ENCODE data around the gene OBSCN.

OBSCN gene

GRCh38 chr1:228411548-228412430 lies 203.9 kb downstream of the OBSCN start:
- no peak for TF ChIP-seq CTCF (IDR thresholded peaks at IDR 0.05; ENCODE audit: insufficient read depth, low read depth, low read length, missing control alignments)
- no peak for DNase-seq (ENCODE audit: low read depth)

GRCh38 chr1:228413241-228414010 lies 205.6 kb downstream of the OBSCN start:
- no peak for TF ChIP-seq CTCF (IDR thresholded peaks at IDR 0.05; ENCODE audit: insufficient read depth, low read depth, low read length, missing control alignments)
- no peak for DNase-seq (ENCODE audit: low read depth)
- no peak overlapping the region for H3K4me3 ChIP-seq (ENCODE audit: low read depth, low read length)

More at GRCh38 chr1:228411548-228412430, 203.9 kb downstream of the OBSCN start:
- H3K4me3 ChIP-seq (ENCODE audit: low read depth, low read length) = no peak overlapping the region

GRCh38 chr1:228414511-228415211 lies 206.8 kb downstream of the OBSCN start:
- no peak for DNase-seq (ENCODE audit: low read depth)
- no peak overlapping the region for H3K4me3 ChIP-seq (ENCODE audit: low read depth, low read length)
- no peak for TF ChIP-seq CTCF (IDR thresholded peaks at IDR 0.05; ENCODE audit: insufficient read depth, low read depth, low read length, missing control alignments)

DNA sequence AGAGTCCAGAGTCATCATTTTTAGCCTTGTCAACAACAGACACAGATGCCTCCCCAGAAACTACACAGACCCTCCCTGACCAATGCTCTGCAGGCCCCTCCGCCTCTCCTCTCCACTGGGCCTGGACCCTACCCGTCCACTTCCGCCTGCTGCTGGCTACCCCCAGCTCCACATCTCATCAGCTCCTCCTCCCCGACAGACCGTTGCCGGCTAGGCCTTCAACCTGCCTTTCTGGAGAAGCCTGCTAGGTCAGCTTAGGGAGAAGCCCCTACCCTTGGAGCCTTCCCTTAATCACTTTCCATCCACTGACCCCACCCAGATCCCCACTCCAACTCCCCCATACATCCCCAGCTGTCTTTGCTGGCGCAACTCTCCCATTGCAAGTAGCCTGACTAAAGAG lies 207.4 kb downstream of the OBSCN start:
- no peak for TF ChIP-seq CTCF (IDR thresholded peaks at IDR 0.05; ENCODE audit: insufficient read depth, low read depth, low read length, missing control alignments)
- H3K4me3 ChIP-seq (ENCODE audit: low read depth, low read length) = no peak overlapping the region
- DNase-seq (ENCODE audit: low read depth) = no peak

DNA sequence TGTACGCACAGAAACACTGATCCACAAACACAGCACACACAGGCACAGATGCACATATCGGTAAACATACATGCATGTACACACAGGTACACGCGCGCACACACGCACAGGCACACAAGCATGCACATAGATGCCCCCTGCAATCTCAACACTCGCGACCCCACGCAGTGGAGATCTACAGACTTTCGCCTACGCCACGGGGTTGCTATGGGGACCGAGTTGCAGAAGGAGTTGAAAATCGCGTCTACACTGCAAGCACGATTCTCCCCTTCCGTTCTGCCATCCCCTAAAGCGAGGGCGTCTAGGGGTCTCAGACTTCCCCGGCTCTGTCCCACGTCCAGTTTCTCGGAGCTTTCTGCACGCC lies 208.0 kb downstream of the OBSCN start:
- no peak for DNase-seq (ENCODE audit: low read depth)
- H3K4me3 ChIP-seq (ENCODE audit: low read depth, low read length) = no peak overlapping the region
- TF ChIP-seq CTCF (IDR thresholded peaks at IDR 0.05; ENCODE audit: insufficient read depth, low read depth, low read length, missing control alignments) = no peak

DNA sequence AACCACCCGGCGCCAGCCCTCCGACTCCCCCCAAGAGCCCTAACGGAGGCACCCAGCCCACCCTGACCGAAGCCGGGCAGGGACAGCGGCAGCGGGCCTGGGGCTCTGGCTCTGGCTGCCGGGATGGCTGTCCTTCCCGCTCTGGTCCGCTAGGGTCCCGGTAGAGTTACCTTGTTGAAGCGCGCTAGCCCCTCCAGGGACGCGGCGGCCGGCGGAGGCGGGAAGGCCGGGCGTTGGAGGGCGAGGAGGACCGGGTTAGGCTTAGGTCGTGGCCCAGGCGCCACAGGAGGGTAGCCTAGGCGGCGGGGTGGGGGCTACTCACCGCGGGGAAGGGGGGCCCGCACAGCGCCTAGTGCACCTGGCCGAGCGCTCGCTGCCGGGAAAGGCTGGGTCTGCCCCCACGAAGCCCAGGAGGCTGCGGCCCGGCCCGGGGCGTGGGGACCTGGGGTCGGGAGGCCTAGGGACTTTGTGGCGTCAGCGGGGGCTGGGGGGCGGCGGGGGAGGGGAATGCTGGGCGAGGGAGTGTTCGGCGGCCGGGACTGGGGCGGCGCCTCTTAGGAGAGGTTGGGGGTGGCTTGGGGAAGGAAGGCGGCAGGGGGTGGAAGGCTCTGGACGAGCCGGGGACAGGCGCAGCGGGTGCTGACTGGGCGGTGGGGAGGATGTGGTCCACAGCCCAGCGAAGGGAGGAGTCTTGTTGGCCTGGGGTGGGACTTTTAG lies 208.5 kb downstream of the OBSCN start, which contains the start of gene TRIM17:
TRIM17 (minus strand) TSS at position 645 of the 717 bp plus-strand sequence. CDS start 1,789 bp downstream, outside the sequence.
- TF ChIP-seq CTCF (IDR thresholded peaks at IDR 0.05; ENCODE audit: insufficient read depth, low read depth, low read length, missing control alignments) = no peak
- no peak within 1 kb of the TSS for H3K4me3 ChIP-seq (ENCODE audit: low read depth, low read length)
- DNase-seq (ENCODE audit: low read depth) = no peak

Measured in GM12865 (cell line).